OCI-LY3 (cell line): ENCODE measurements around the gene POU6F2.

Source experiments
- EZH2phosphoT487 ChIP-seq: fragments of 200-600 bp; shearing (Covaris generic); IDR thresholded peaks from 2 replicates; pipeline ENCODE4 v1.6.1; 2018; ENCODE audit warnings: antibody characterized with exemption, mixed run types, low read depth
- TF ChIP-seq, protein P1 (sequence below): fragments of 200-600, 300-600 bp; sonication (generic); IDR thresholded peaks from 2 replicates; pipeline ENCODE4 v1.5.1; 2014; ENCODE audit warnings: antibody characterized with exemption, low read length, low read depth

DNA sequence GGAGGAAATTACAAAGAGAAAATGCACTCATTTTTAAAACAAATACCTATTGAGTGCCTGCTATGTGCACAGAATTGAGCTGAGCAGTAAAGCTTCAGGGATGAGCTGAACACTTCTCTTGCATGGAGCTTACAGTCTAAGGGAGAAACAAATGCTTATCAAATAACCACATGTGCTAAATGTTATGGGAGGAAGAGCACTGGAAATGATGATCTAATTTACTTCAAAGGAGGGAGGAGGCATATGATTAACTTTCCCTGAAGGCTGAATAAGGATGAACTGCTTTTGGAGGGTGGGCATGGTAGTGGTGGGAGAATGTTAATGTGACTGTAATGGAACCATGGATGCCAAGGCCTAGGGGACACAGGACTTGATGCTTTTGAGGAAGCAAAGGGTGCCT lies 168.2 kb downstream of the POU6F2 start:
- TF ChIP-seq, protein P1, sequence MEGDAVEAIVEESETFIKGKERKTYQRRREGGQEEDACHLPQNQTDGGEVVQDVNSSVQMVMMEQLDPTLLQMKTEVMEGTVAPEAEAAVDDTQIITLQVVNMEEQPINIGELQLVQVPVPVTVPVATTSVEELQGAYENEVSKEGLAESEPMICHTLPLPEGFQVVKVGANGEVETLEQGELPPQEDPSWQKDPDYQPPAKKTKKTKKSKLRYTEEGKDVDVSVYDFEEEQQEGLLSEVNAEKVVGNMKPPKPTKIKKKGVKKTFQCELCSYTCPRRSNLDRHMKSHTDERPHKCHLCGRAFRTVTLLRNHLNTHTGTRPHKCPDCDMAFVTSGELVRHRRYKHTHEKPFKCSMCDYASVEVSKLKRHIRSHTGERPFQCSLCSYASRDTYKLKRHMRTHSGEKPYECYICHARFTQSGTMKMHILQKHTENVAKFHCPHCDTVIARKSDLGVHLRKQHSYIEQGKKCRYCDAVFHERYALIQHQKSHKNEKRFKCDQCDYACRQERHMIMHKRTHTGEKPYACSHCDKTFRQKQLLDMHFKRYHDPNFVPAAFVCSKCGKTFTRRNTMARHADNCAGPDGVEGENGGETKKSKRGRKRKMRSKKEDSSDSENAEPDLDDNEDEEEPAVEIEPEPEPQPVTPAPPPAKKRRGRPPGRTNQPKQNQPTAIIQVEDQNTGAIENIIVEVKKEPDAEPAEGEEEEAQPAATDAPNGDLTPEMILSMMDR: no peak
- TF ChIP-seq EZH2phosphoT487: no peak
